HG03354 (cell line): Measurements from ENCODE around the gene FGF4.
"Not testable (repeated sequence)": the region's sequence is repeated elsewhere in the genome, so short reads cannot be mapped to it uniquely, and the experiment has no call there.

ENCODE experiments used
- ATAC-seq: cut with Tn5 transposase; IDR thresholded peaks from one replicate; pipeline ENCODE4 v1.9.1; 2021; ENCODE audit warnings: mild to moderate bottlenecking; ENCODE audit not compliant: unreplicated experiment, poor library complexity, severe bottlenecking

The FGF4 gene

DNA sequence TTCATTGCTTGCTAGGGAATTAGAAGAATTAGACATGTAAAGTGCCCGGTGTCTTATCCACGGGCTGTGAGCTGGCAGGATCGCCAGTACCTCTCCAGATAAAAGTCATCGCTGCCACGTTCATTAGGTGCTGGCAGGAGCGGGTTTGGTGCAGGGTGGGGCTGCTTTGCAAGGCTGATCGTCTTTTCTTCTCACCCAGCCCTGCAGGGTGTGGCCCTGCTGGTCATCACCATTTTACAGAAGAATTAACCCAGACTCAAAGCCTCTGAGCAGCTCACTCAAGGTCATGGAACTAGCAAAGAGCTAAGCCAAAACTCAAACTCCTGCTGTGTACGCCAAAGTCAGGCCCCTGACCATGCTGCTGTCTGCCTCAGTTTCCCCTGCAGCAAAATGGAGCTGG is 6.1 kb upstream of the FGF4 start:
- ATAC-seq, result no peak

DNA sequence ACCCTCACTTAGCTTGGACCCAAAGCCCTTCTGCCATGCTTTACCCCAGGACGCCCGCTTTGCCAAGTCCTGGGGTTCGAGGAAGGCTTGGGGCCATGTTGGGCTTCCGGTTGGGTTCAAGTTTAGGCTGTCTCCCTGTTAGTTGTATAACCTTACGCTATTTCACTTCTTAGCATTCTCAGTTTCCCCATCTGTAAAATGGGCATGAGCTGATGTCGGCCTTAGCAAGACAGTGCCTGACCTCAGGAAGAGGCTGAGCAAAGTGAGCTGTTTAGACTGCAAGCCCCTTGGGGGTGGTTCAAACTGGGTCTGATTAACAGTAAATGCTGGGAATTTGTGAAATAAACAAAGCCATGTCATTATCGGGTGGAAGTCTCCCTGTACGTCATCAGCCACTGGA is 3.2 kb upstream of the FGF4 start:
- ATAC-seq, result no peak

DNA sequence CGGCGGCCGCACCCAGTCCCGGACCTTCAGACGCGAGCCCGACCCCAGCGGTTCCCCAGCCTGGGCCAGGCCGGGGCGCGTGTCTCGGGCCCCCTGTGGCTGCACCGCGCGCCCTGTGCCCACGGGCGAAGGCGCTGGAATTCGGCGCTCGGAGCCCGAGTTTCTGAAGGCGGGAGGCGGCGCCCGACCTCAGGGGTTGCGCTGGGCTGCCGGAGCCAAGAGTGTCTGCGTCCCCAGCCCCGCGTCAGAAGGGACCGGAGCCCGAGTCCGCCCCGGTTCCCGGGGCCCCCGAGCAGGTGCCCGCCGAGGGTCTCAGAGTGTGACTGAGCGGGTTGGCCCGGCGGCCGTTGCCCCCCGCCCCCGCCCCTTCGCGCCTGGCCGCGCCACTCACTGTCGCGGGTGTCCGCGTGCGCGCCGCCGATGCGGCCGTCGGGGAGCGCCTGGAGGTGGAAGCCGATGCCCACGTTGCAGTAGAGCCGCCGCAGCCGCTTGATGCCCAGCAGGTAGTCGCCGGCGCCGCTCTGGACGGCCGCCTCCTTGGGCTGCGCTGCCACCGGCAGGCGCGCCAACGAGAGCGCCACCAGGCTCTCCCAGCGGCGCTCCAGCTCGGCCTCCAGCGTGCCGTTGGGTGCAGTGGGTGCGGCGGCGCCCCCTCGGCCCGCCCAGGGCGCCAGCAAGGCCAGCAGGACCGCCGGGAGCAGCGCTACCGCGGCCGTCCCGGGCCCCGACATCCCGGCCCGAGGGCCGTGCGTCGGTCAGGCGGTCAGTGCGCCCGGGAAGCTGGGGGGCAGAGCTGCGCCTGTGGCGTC is 583 bp downstream of the FGF4 start:
- ATAC-seq, result no peak

DNA sequence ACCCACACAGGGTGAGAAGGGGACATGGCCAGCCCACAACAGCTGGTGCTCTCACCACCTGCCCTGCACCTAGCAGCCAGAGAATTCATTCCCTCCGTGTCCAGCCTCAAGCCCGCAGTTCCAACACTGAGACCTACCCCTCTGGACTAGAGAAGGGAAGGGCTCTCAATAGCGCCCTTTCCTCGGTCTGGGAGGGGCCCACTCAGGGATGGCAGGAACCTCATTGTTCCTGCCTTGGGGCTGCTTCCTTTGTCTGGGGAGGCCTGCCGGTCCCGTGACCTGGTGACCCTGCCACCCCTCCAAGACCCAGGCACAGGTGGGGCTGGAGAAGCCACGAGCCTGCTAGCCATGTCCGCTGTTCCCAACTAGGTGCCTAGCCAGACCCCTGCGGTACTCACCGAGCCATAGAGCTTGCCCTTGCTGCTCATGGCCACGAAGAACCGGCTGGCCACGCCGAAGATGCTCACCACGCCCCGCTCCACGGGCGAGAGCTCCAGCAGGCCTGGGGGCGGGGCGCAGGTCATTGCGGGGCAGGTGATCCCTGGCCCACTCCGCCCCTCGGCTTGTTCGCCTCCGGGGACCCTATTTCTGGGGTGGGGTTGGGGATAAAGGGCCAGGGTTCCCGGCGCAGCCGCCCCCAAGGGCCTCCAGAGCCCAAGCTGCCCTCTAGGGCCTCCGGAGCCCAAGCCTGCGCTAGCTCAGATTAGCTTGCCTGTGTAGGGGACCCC is 1.4 kb downstream of the FGF4 start:
- no peak for ATAC-seq

DNA sequence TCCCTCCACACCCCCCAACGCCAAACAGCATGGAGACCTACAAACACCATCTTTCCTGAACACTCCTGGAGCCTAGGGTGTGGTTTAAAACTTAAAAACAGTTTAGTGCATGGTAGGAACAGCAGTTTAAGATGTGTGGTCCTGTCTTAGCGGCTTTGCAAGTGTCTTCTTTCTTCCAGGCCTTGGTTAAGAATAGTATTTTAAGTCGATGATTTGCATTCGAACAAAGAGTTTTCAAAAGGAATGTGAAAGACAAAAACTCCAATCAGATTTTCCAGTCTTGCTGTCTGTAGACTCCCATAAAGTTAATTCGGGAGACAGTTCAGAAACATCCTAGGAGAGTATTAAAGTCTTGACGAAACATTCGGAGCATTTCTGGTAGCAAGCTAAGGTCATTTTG is 3.7 kb downstream of the FGF4 start:
- ATAC-seq, result no peak

DNA sequence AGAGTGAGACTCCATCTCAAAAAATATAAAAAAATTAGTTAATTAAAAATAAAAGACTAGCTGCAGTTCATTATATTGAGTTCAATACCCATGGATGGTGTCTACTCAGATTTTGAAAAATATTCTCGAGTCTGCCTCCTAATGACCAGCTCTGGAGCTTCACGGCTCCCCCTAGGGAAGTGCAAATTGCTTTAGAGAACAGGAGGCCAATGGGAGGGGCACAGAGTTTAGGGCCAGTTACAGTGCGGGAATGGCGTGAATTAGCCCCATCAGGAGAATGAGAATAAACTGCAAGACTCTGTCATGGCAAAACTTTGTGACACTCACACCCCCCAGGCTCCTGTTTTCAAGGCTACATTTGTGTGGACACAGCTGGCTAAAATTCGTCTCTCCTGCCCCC is 4.6 kb downstream of the FGF4 start:
- no peak for ATAC-seq

DNA sequence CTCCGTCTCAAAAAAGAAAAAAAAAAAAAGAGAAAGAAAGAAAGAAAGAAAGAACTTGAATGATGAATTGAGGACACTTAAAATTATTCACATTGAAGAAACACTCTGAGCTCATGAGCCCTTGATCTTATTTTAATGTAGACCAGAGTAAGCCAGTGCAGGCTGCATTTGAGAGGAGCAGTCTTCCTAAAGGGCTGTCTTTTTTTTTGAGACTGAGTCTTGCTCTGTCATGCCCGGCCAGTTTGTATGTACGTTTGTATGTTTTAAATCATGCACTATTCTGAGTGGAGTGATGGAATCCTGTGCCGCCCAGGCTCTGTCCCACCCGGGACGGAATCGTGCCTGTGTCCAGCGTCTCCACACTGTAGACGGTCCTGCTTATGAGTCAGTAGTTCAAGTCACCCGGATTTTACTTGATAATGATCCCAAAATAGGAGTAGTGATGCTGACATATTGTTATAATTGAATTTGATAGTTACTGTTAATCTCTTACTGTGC is 9.6 kb downstream of the FGF4 start:
- no peak for ATAC-seq

DNA sequence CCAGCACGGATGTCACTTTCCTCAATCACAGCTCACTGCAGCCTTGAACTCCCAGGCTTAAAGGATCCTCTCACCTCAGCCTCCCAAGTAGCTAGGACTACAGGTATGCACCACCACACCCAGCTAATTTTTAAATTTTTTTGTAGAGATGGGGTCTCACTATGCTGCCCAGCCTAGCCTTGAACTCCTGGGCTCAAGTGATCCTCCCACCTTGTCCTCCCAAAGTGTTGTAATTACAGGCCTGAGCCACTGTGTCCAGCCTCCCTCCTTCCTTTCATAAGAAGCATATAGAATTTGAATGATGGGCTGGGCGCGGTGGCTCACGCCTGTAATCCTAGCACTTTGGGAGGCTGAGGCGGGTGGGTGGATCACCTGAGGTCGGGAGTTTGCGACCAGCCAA is 10.2 kb downstream of the FGF4 start:
- not testable (repeated sequence) for ATAC-seq

DNA sequence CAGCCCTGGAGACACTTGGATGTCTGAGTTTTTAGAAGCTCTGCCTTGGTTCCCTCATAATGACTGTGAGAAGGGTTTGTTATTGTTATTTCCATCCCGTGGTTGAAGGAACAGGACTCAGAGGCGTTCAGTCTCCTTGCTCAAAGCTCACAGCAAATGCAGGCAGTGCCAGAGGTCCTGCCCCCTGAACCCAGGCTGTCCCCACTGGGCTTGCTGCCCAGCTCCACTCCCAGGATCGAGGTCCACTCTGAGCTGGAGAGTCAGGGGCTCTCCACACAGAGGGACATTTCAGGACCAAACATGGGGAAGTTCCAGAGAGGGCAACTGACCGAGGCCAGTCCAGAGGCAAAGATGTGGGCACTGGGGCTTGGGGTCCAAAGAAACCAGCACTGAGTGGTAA is 14.8 kb downstream of the FGF4 start:
- no peak for ATAC-seq

DNA sequence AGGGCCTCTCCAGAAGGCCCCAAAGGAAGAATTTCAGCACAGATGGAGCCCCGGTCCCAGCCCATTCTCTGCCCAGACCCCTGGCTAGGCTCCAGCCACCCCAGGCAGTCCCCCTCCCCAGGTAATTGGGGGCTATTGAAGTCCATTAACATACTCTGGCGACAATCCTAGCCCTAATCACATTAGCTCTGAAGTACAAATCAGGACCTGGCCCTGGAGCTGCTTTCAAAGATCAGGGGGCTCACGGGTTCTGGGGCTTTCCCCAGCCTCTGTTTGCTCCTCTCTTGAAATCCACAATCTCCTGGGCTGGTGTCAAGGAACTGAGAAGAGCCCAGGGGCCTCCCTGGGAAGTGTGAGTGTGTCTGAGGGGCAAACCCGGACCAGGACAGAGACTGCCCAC is 22.3 kb downstream of the FGF4 start:
- ATAC-seq, result no peak

DNA sequence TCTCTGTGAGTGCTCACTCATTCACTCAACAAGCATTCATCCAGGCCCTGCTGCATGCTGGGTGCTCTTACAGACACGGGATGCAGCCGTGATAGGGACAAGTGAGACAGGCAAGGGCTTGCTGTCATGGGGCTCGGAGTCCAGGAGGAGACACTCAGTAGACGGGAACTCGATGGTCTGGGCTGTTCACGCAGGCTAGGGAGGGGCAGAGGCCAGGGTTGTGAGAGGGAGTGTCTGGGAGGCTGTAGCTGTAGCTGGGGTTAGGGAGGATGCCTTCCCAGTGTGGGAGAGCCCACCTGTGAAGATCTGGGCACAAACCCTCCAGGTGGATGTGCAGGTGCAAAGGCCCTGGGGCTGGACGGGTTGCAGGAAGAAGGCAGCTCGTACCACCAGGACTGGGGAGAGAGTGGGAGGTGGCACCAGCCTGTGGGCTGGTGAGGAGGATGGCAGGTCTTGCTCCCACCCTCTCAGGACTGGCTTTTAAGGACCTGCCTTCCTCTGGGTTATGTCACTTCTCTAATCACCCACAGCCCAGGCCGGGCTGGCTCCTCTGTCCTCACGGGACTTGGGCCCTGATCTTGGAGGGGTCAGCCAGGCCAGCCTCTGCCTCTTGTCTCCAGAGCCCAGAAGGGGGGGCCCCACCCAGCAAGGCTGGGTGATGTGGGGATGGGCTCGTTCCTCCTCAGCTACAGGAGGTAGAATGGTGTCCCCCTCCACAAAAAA is 24.1 kb downstream of the FGF4 start:
- no peak for ATAC-seq

DNA sequence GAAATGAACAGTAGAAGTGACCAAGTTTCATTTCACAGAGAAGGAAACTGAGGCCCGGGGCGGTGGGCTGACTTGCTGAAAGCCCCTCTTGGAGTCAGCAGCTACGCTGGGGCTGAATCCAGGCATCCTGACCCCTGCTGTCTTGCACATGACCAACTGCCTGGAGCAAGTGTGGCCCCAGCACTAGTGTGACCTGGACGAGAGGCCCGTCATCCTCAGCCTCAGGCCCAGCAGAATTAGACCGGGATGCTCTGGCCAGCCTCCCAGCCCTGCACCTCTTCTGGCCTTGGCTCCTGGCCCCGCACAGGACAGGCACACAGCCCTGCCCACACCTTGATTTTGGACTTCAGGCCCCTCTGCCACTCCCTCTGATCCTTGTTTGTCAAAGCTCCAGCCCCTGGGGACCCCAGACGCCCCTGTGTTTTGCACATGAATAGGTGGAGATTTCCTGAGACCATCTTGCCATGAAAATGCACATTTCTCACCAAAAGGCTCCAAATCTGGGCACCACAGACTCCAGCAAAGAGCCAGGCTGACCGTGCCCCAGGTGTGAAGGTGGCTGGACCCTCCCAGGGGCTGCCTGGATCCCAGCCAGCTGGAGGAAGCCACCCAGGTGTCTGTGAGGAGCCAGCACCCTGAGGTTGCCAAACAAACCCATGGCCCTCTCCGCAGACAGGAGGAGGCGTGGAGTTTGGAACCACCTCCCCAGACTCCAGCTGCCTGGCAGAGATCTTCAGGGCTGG is 24.9 kb downstream of the FGF4 start:
- ATAC-seq, result no peak

DNA sequence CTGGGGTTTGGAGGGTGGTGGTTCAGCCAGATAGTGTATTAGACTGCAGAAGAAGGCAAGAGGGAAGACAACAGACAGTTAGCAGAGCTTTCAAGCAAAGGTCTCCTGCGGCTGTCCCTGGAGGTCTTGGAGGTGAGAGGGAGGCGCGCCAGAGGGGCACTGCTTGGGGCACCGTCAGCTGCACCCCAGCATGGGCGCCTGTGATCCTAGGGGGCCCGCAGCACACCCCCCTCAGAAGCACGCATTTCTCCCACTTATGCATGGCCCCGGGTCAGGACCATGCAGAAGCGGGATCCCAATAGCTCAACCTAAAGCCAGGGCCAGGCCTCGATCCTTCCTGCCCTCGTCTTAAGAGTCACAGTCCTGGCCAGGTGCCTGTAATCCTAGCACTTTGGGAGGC is 26.5 kb downstream of the FGF4 start:
- ATAC-seq, result no peak

DNA sequence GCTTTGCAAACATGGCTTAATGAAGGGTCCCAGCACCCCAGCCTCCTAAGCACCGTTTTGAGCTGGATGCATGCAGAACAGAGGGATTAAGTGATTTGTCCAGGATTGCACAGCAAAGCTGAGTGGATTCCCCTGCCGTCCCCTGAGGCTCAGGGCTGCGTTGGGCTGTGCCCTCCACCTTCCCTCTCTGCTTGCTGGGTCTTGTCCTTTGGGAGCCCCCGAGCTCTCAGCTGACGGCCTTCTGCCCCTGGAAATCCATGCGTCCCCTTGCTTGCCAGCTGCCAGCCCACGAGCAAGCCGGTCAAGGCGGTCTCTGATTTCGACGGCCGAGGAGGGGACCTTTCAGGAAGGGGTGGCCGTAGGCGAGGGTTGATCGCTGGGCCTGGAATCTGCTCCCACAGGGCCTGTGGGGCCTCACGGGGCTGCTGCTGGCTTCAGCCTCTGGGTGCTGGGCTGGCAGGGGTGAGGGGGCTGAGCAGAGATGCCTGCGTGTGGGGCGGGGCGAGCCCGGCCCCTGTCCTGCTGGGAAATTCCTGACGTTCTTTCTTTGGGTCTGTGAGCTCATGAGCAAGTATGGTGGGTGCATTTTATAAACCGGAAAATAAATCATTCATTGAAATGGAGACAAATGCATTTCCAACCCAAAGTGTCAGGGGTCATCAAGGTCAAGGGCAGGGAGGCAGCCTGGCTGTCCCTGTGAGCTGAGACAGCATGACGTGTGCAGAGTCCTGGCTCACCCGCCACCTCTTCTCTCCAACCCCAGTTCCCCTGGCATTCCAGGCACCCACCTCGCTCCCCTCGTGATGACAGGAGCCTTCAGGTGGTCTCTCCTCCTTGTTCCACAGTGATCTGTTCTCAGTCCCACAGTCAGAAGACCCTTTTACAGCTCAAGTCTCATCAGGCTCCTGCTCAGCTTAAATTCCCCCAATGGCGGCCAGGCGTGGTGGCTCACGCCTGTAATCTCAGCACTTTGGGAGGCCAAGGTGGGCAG is 28.1 kb downstream of the FGF4 start:
- no peak for ATAC-seq

DNA sequence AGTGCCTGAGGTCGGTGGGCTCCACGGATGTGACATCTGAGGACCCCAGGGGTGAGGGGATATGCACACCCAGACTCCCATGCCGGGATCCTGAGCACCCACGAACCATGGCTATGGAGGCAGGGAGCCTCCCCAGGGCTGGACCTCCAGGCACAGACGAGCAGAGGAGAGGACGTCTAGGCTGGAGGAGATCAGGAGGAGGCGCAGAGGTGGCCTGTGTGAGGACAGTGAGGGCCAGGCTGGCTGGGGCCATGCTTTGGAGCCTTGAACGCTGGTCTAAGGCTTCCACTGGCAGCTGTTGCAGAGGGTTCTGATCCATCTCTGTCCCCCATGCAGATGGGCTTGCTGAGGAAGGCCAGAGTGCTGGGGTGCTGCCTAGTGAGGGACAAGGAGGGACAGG is 29.0 kb downstream of the FGF4 start:
- ATAC-seq, result no peak

DNA sequence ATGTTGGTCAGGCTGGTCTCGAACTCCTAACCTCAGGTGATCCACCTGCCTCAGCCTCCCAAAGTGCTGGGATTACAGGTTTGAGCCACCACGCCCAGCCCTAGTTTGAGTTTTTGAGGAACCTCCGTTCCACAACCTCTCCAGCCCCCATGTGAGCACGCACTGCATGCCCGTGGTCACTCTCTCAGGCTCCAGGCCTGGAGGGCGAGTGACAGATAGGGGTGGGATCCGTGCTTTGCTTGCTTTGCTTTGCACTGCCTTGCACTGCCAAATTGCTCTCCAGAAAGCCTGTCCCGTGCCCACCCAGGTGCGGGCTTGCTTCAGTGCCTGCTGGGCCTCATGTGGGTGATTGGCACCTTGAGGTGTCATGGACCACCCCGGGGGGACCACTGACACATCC is 29.9 kb downstream of the FGF4 start:
- ATAC-seq, result no peak

DNA sequence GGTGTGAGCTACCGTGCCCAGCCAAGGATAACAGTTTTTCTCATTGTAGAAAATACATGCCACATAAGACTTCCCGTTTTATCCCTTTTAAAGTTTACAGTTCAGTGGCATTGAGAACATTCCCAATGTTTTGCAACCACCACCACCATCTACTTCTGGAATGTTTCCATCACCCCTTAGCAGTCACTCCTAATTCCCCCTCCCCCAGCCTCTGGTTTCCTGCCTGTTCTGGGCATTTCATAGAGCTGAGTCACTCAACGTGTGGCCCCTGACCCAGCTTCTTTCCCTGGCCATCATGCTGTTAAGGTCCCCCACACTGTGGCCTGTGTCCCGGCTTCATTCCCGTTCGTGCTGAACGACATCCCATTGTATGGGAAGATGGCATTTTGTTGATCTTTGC is 30.7 kb downstream of the FGF4 start:
- no peak for ATAC-seq

DNA sequence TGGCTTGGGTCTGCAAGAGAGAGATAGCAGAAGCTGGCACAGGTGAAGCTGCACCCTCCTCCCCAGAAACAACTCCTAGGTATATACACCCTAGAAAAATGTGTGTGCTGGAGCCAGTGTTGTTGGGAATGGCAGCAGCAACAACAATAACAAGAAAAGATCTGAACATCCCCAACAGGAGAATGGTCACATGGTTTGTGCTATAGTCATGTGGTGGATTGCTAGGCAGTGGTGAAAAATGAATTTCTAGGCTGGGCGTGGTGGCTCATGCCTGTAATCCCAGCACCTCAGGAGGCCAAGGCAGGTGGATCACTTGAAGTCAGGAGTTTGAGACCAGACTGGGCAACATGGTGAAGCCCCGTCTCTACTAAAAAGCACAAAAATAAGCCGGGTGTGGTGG is 40.3 kb downstream of the FGF4 start:
- ATAC-seq, result no peak

DNA sequence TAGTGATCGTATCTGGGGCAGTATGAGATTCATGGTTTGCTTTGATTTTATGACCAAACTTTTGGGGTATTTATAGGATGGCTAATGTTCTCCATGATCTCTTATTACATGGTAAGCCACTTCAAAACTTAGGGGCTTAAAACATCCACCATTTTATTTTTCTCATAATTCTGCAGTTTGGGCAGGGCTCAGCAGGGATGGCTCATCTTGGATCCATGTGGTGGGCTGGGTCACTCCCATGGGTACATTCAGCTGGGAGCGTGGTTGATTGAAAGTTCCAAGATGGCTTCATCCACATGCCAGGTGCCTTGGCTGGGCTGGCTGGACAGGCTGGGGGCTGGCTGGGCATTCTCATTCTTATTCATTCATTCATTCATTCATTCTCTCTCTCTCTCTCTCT is 40.8 kb downstream of the FGF4 start:
- ATAC-seq, result no peak
